PC-9 (cell line): ENCODE measurements around the gene CRTC2. TPM values are rescaled to one million over a fixed set of nuclear protein-coding genes. Genes with fewer than 3 reads are reported as not detected.

ENCODE experiments used
- BruUV-seq: library from RNA; stranded (reverse); fragments of 400-500 nt; replicated peaks from 2 replicates; lab custom pipeline; 2021; lab: Mats Ljungman, UMichigan
- CTCF ChIA-PET: fragments of 300-600 bp; sonication (Branson Sonifier 250); formaldehyde crosslinking; loops from one replicate; lab custom pipeline; 2022; ENCODE audit warnings: antibody characterized with exemption; lab: Charles Lee
- POLR2A ChIA-PET: fragments of 300-600 bp; sonication (Branson Sonifier 250); formaldehyde crosslinking; loops from one replicate; lab custom pipeline; 2022; ENCODE audit warnings: antibody characterized with exemption; ENCODE audit not compliant: unreplicated experiment; lab: Charles Lee
- DNase-seq, 2 experiments: peaks; one replicate each; pipeline versions ENCODE4 v3.0.0 to v3.0.0-alpha.2; 2015 to 2022; ENCODE audit warnings: mixed read lengths in 1 of 2
- H2AFZ ChIP-seq: fragments of 200-600 bp; sonication (generic); 2 replicates; pipeline ENCODE4 v1.8.1; 2017; ENCODE audit warnings: antibody characterized with exemption
- H3F3A ChIP-seq: fragments of 200-600 bp; sonication (generic); 2 replicates; pipeline ENCODE4 v1.8.1; 2017; ENCODE audit warnings: antibody characterized with exemption, mild to moderate bottlenecking, low read depth; ENCODE audit not compliant: insufficient read depth
- H3K27ac ChIP-seq: fragments of 200-600 bp; sonication (generic); 2 replicates; pipeline ENCODE4 v1.6.1; 2016; ENCODE audit warnings: mixed run types
- H3K27me3 ChIP-seq: fragments of 200-600 bp; sonication (generic); 2 replicates; pipeline ENCODE4 v1.6.1; 2016; ENCODE audit warnings: low read depth, mixed run types; ENCODE audit not compliant: insufficient read depth
- H3K36me3 ChIP-seq: fragments of 200-600 bp; sonication (generic); 2 replicates; pipeline ENCODE4 v1.6.1; 2016; ENCODE audit warnings: low read depth, mixed run types
- H3K4me1 ChIP-seq: fragments of 200-600 bp; sonication (generic); replicated peaks from 2 replicates; pipeline ENCODE4 v1.6.1; 2016; ENCODE audit warnings: mixed run types; ENCODE audit not compliant: insufficient read depth
- H3K4me2 ChIP-seq: fragments of 200-600 bp; sonication (generic); 2 replicates; pipeline ENCODE4 v1.6.1; 2017; ENCODE audit warnings: mixed run types
- H3K4me3 ChIP-seq: fragments of 200-600 bp; sonication (generic); 2 replicates; pipeline ENCODE4 v1.6.1; 2016; ENCODE audit warnings: mixed run types
- H3K79me2 ChIP-seq: fragments of 200-600 bp; sonication (generic); 2 replicates; pipeline ENCODE4 v1.6.1; 2017; ENCODE audit warnings: low read depth, mixed run types
- H3K9me2 ChIP-seq: fragments of 200-600 bp; sonication (generic); 2 replicates; pipeline ENCODE4 v1.8.1; 2017; ENCODE audit warnings: mild to moderate bottlenecking; ENCODE audit not compliant: insufficient read depth
- H3K9me3 ChIP-seq: fragments of 200-600 bp; sonication (generic); 2 replicates; pipeline ENCODE4 v1.8.1; 2016; ENCODE audit warnings: low read depth; ENCODE audit not compliant: insufficient read depth
- H4K20me1 ChIP-seq: fragments of 200-600 bp; sonication (generic); 2 replicates; pipeline ENCODE4 v1.8.1; 2017; ENCODE audit not compliant: insufficient read depth
- CTCF ChIP-seq: fragments of 200-600 bp; sonication (generic); conservative IDR thresholded peaks from 2 replicates; pipeline ENCODE4 v1.6.1; 2017; ENCODE audit warnings: mixed run types, antibody characterized with exemption, mild to moderate bottlenecking, moderate library complexity
- EZH2 ChIP-seq: fragments of 200-600 bp; sonication (generic); IDR thresholded peaks from 2 replicates; pipeline ENCODE4 v1.8.0; 2017; ENCODE audit warnings: antibody characterized with exemption, low read depth
- intact Hi-C: fragments of 100-400 bp; cut with micrococcal nuclease; formaldehyde crosslinking; loops from one replicate; pipeline ENCODE4 v1.10.0; 2022; ENCODE audit not compliant: unreplicated experiment
- total RNA-seq: library from RNA; stranded (reverse); gene quantifications from 2 replicates; pipeline ENCODE4 v1.2.3, GENCODE V29; 2021

The CRTC2 gene
- total RNA-seq, 1 experiment from 2014 or later, result 63.6 TPM

GRCh38 chr1:153977250-153978240 is 19.1 kb upstream of the CRTC2 start, which contains the start of gene JTB:
JTB (minus strand) TSS chr1:153977674; CDS start chr1:153977252, 422 bp downstream.
- intact Hi-C loops, result loop anchor here (2.0 kb wide), 1 partner anchor 157 kb away; no protein-coding TSS in a partner anchor
- Histone ChIP-seq H3K9me2 (no peaks in the 10 kb centered on the region), H3K27ac (peak within 1 kb of the TSS; percentile 58), H3K27me3 (no peaks in the 10 kb centered on the region), H3F3A (peaks cover 35% of the 10 kb centered on the region), H3K4me1 (peaks cover 15% of the 10 kb centered on the region; the same call in 1 of the 2 replicates), H3K4me2 (peak within 1 kb of the TSS; percentile 75), H3K79me2 (peaks cover 24% of the 10 kb centered on the region), H3K9me3 (no peaks in the 10 kb centered on the region), H3K4me3 (peak within 1 kb of the TSS; percentile 91), H3K36me3 (0 out of 2 replicates have a peak, but pooled peaks cover 19% of the 10 kb centered on the region), H2AFZ (peak within 1 kb of the TSS; percentile 92), H4K20me1 (no peaks in the 10 kb centered on the region)
- ChIA-PET CTCF (interaction anchor here (0.7 to 1.3 kb wide), 3 partner anchors 10 to 204 kb away, joined by 4 to 6 read pairs (median 4); partner anchors contain the start of gene CREB3L4), POLR2A (interaction anchor here (0.5 to 1.1 kb wide), 9 partner anchors 10 to 442 kb away, joined by 3 to 13 read pairs (median 4); partner anchors contain the start of genes CREB3L4 and SLC39A1)
- TSS peak; percentile 32 for BruUV-seq
- DNase-seq, result peak; percentile 68 to 73
- no peak for TF ChIP-seq EZH2

GRCh38 chr1:153976819-153977249 is 18.4 kb upstream of the CRTC2 start:
- Histone ChIP-seq H3K79me2 (peaks cover 24% of the 10 kb centered on the region), H3K27ac (peak overlapping the region; percentile 58), H3K9me2 (no peaks in the 10 kb centered on the region), H3K4me2 (peak overlapping the region; percentile 75), H3K36me3 (0 out of 2 replicates have a peak, but pooled peaks cover 19% of the 10 kb centered on the region), H4K20me1 (no peaks in the 10 kb centered on the region), H3K27me3 (no peaks in the 10 kb centered on the region), H3F3A (peaks cover 40% of the 10 kb centered on the region), H3K9me3 (no peaks in the 10 kb centered on the region), H2AFZ (peak overlapping the region; percentile 92), H3K4me3 (peak overlapping the region; percentile 91), H3K4me1 (peaks cover 15% of the 10 kb centered on the region; the same call in 1 of the 2 replicates)
- TF ChIP-seq EZH2, result no peak
- TF ChIP-seq CTCF, result no peak
- no peak for DNase-seq
- BruUV-seq, result no TSS peak
- CTCF ChIA-PET, result interaction anchor here (1.0 to 1.3 kb wide), 2 partner anchors 9 to 10 kb away, joined by 4 to 6 read pairs; partner anchors contain the start of gene CREB3L4
- intact Hi-C loops, result loop anchor here (2.0 kb wide), 1 partner anchor 156 kb away; no protein-coding TSS in a partner anchor
- POLR2A ChIA-PET, result interaction anchor here (0.5 to 0.8 kb wide), 5 partner anchors 95 to 442 kb away, joined by 3 to 5 read pairs (median 4); no protein-coding TSS in a partner anchor

GRCh38 chr1:153973525-153973924 is 15.1 kb upstream of the CRTC2 start:
- Histone ChIP-seq H2AFZ (no peak overlapping the region), H3K4me3 (no peak overlapping the region), H3K27ac (no peak overlapping the region), H3K4me1 (peaks cover 21% of the 10 kb centered on the region; the same call in 1 of the 2 replicates), H3F3A (peaks cover 35% of the 10 kb centered on the region), H3K27me3 (no peaks in the 10 kb centered on the region), H3K79me2 (peaks cover 24% of the 10 kb centered on the region), H3K4me2 (no peak overlapping the region), H4K20me1 (no peaks in the 10 kb centered on the region), H3K9me2 (no peaks in the 10 kb centered on the region), H3K9me3 (no peaks in the 10 kb centered on the region), H3K36me3 (0 out of 2 replicates have a peak, but pooled peaks cover 19% of the 10 kb centered on the region)
- BruUV-seq, result no TSS peak
- ChIA-PET CTCF (no interaction called here), POLR2A (no interaction called here)
- no peak for TF ChIP-seq CTCF
- TF ChIP-seq EZH2, result no peak
- no peak for DNase-seq
- intact Hi-C loops, result no loop called here
